Activated CD8-positive, alpha-beta memory T cell treated with anti-CD3 and anti-CD28 coated beads, Interleukin-2, amount 10 ng/mL, durations not matched to agents 7 days and 5 days (primary cell): ENCODE data around the gene C18orf32. TPM values are rescaled to one million over a fixed set of nuclear protein-coding genes. Genes with fewer than 3 reads are reported as not detected.
"Not testable (repeated sequence)": the region's sequence is repeated elsewhere in the genome, so short reads cannot be mapped to it uniquely, and the experiment has no call there.

Source experiments
- ATAC-seq: fragments of 150-1000 bp; cut with Tn5 transposase; one replicate; pipeline ENCODE4 v1.10.0; 2021; ENCODE audit warnings: moderate library complexity
- CTCF ChIA-PET: fragments of 350-600 bp; sonication (Branson Sonifier 250); formaldehyde crosslinking; loops from one replicate; lab custom pipeline; 2021; ENCODE audit warnings: antibody characterized with exemption; lab: Charles Lee
- DNase-seq: peaks from one replicate; pipeline ENCODE4 v3.0.0-alpha.2; 2020
- H3K27ac Mint-ChIP-seq: one replicate; pipeline ENCODE4 v1.8.0; 2021; ENCODE audit warnings: mild to moderate bottlenecking, mixed read lengths
- H3K27me3 Mint-ChIP-seq: one replicate; pipeline ENCODE4 v1.8.0; 2021; ENCODE audit warnings: mixed read lengths
- H3K36me3 Mint-ChIP-seq: one replicate; pipeline ENCODE4 v1.8.0; 2021; ENCODE audit warnings: mild to moderate bottlenecking, mixed read lengths
- H3K4me1 Mint-ChIP-seq: one replicate; pipeline ENCODE4 v1.8.0; 2021; ENCODE audit warnings: mixed read lengths
- H3K4me3 Mint-ChIP-seq: one replicate; pipeline ENCODE4 v1.8.0; 2021; ENCODE audit warnings: mild to moderate bottlenecking, moderate library complexity, mixed read lengths
- H3K9me3 Mint-ChIP-seq: one replicate; pipeline ENCODE4 v1.8.0; 2022; ENCODE audit warnings: low read depth, mixed read lengths
- total RNA-seq, 2 experiments: library from RNA; stranded (reverse); gene quantifications; one replicate each; pipeline ENCODE4 v1.2.3, GENCODE V29; 2021

Gene C18orf32
- total RNA-seq, 2 experiments from 2014 or later = 15.2 to 22.3 TPM

GRCh38 chr18:49474935-49475334 is 12.1 kb downstream of the C18orf32 start:
- H3K27ac Mint-ChIP-seq, ATAC-seq, H3K4me3 Mint-ChIP-seq, CTCF ChIA-PET, DNase-seq, H3K9me3 Mint-ChIP-seq, H3K36me3 Mint-ChIP-seq: not testable (repeated sequence)
- Mint-ChIP-seq H3K27me3 (peaks cover 11% of the 10 kb centered on the region), H3K4me1 (peaks cover 12% of the 10 kb centered on the region)

- Mint-ChIP-seq H3K4me1 (peaks cover 9% of the 10 kb centered on the region), H3K4me3 (no peak overlapping the region), H3K27me3 (peaks cover 17% of the 10 kb centered on the region), H3K9me3 (no peaks in the 10 kb centered on the region), H3K27ac (no peak overlapping the region), H3K36me3 (peaks cover 6% of the 10 kb centered on the region)
- ATAC-seq (no peak), DNase-seq (no peak)
- CTCF ChIA-PET = no interaction called here
Measured at GRCh38 chr18:49473721-49474120, 13.3 kb downstream of the C18orf32 start.

DNA sequence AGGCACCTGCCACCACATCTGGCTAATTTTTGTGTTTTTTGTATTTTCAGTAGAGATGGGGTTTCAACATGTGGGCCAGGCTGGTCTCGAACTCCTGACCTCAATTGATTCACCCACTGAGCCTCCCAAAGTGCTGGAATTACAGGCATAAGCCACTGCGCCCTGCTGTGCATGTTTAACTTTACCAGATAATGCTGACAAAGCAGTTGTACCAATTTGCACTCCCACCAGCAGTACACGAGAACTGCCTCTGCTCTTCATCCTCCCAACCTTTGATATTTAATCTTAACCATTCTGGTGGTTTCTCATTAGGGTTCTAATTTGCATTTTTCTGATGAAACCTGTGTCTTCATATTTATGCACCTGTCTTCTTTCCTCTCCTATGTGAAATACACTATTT is 14.6 kb downstream of the C18orf32 start:
- Mint-ChIP-seq H3K4me1 (peaks cover 9% of the 10 kb centered on the region), H3K4me3 (no peak overlapping the region), H3K27ac (no peak overlapping the region), H3K36me3 (peaks cover 6% of the 10 kb centered on the region), H3K27me3 (peaks cover 17% of the 10 kb centered on the region), H3K9me3 (no peaks in the 10 kb centered on the region)
- DNase-seq (no peak), ATAC-seq (no peak)
- CTCF ChIA-PET = interaction anchor here (1.1 kb wide), 1 partner anchor 11 kb away, joined by 4 read pairs; the partner anchor contains the start of gene DYM

GRCh38 chr18:49471532-49471931 is 15.5 kb downstream of the C18orf32 start:
- no peak for DNase-seq
- Mint-ChIP-seq H3K9me3 (no peaks in the 10 kb centered on the region), H3K27me3 (peaks cover 17% of the 10 kb centered on the region), H3K27ac (no peak overlapping the region), H3K36me3 (peaks cover 1% of the 10 kb centered on the region), H3K4me1 (peaks cover 3% of the 10 kb centered on the region), H3K4me3 (no peak overlapping the region)
- ATAC-seq = no peak
- CTCF ChIA-PET = interaction anchor here (1.1 to 1.2 kb wide), 2 partner anchors 10 to 39 kb away, joined by 3 to 4 read pairs; partner anchors contain the start of gene DYM

- Mint-ChIP-seq H3K36me3 (peaks cover 1% of the 10 kb centered on the region), H3K4me1 (no peaks in the 10 kb centered on the region), H3K27me3 (peaks cover 18% of the 10 kb centered on the region)
Measured at GRCh38 chr18:49467599-49467998, 19.4 kb downstream of the C18orf32 start.

GRCh38 chr18:49467019-49467563 is 19.9 kb downstream of the C18orf32 start:
- CTCF ChIA-PET = interaction anchor here (0.6 to 2.4 kb wide), 3 partner anchors 11 to 20 kb away, joined by 3 to 6 read pairs (median 3); partner anchors contain the start of gene C18orf32

More at GRCh38 chr18:49467599-49467998, 19.4 kb downstream of the C18orf32 start:
- H3K27ac Mint-ChIP-seq = no peak overlapping the region
- ATAC-seq = no peak
- no peaks in the 10 kb centered on the region for H3K9me3 Mint-ChIP-seq
- H3K4me3 Mint-ChIP-seq = no peak overlapping the region
- CTCF ChIA-PET = interaction anchor here (1.4 kb wide), 1 partner anchor 21 kb away, joined by 3 read pairs; no protein-coding TSS in a partner anchor
- DNase-seq = no peak

DNA sequence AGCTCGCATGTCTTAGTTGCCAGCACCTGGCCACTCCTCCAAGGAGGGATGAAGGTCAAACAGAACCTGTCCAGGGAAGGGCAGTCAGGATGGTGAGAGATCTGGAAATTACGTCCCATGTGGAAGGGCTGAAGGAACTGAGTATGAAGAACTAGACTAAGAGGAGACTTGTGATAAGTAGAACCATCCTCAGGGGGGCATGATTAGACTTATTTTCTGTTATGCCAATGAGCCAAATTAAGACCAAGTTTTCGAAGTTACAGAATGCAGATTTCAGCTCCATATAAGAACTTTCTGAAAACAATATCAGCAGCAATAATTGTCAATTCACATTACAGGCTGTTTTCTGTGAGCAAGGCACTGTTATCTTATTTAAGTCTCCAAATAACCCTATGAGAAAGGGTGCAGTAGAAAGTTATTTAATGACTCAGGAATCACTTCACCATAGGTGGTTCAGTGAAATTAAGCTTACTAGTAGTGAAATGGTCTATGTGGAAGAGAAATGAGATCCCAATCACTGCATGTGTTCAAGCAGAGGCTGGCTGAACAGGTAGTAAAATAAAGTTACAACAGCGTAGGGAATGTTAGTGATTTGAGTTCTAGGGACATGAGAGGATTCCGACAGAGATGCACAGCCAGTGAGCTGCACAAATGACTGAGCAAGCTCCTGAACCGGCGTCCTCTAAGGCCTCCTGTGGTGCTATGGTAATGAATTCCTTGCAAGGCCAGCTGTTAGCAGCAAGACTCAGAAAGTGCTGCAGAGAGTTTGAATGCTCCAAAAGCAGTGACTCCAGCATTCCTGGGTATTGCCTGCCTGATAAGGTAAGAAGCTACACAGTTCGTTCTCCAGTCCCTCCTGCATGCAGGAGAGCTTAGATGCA is 22.1 kb downstream of the C18orf32 start:
- H3K9me3 Mint-ChIP-seq = no peaks in the 10 kb centered on the region

More at GRCh38 chr18:49467019-49467563, 19.9 kb downstream of the C18orf32 start:
- no peaks in the 10 kb centered on the region for H3K4me1 Mint-ChIP-seq
- peaks cover 1% of the 10 kb centered on the region for H3K36me3 Mint-ChIP-seq
- no peaks in the 10 kb centered on the region for H3K9me3 Mint-ChIP-seq
- no peak overlapping the region for H3K4me3 Mint-ChIP-seq
- DNase-seq (no peak), ATAC-seq (no peak)
- peaks cover 17% of the 10 kb centered on the region for H3K27me3 Mint-ChIP-seq
- H3K27ac Mint-ChIP-seq = no peak overlapping the region

DNA sequence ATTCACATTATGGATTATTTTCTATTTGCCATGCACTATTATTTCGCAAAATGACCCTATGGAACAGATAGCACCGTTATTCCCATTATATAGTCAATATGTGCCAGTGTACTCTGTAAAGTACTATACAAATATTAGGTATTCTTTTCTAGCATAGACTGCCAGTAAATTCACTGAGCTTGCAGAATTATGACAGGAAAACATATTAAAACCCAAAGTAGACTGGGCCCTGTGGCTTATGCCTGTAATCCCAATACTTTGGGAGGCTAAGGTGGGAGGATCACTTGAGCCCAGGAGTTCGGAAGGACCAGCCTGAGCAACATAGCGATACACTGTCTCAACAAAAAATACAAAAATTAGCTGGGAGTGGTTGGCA is 25.4 kb downstream of the C18orf32 start:
- Mint-ChIP-seq H3K9me3 (no peaks in the 10 kb centered on the region), H3K36me3 (no peaks in the 10 kb centered on the region), H3K27ac (no peak overlapping the region), H3K27me3 (peaks cover 3% of the 10 kb centered on the region), H3K4me3 (no peak overlapping the region), H3K4me1 (peaks cover 35% of the 10 kb centered on the region)
- ATAC-seq = no peak
- CTCF ChIA-PET = interaction anchor here (1.4 to 1.7 kb wide), 2 partner anchors 10 to 14 kb away, joined by 4 read pairs; no protein-coding TSS in a partner anchor
- no peak for DNase-seq

More for the DNA sequence above, 22.1 kb downstream of the C18orf32 start:
- ATAC-seq = no peak
- Mint-ChIP-seq H3K4me3 (no peak overlapping the region), H3K27me3 (peaks cover 9% of the 10 kb centered on the region), H3K4me1 (peaks cover 9% of the 10 kb centered on the region), H3K27ac (no peak overlapping the region), H3K36me3 (no peaks in the 10 kb centered on the region)
- DNase-seq = no peak
- CTCF ChIA-PET = interaction anchor here (0.9 to 2.4 kb wide), 3 partner anchors 18 to 789 kb away, joined by 3 to 6 read pairs (median 3); no protein-coding TSS in a partner anchor

GRCh38 chr18:49460976-49461601 is 25.9 kb downstream of the C18orf32 start:
- H3K4me3 Mint-ChIP-seq = peak overlapping the region; percentile 74
- no peaks in the 10 kb centered on the region for H3K9me3 Mint-ChIP-seq
- peak overlapping the region; percentile 75 for H3K27ac Mint-ChIP-seq
- ATAC-seq (no peak), DNase-seq (no peak)
- CTCF ChIA-PET = interaction anchor here (0.6 to 1.7 kb wide), 3 partner anchors 8 to 14 kb away, joined by 3 to 4 read pairs (median 4); no protein-coding TSS in a partner anchor
- peaks cover 36% of the 10 kb centered on the region for H3K4me1 Mint-ChIP-seq
- no peaks in the 10 kb centered on the region for H3K36me3 Mint-ChIP-seq
- H3K27me3 Mint-ChIP-seq = peaks cover 3% of the 10 kb centered on the region

GRCh38 chr18:49459404-49460171 is 27.4 kb downstream of the C18orf32 start:
- Mint-ChIP-seq H3K4me1 (peaks cover 41% of the 10 kb centered on the region), H3K27ac (peak overlapping the region; percentile 29), H3K27me3 (peaks cover 3% of the 10 kb centered on the region), H3K4me3 (peak overlapping the region; percentile 74), H3K36me3 (peaks cover 6% of the 10 kb centered on the region), H3K9me3 (peaks cover 2% of the 10 kb centered on the region)
- CTCF ChIA-PET = interaction anchor here (1.3 to 1.6 kb wide), 3 partner anchors 12 to 399 kb away, joined by 4 to 7 read pairs (median 4); partner anchors contain the start of gene C18orf32
- DNase-seq (peak; percentile 54), ATAC-seq (peak; percentile 50)

- CTCF ChIA-PET = interaction anchor here (0.5 to 2.1 kb wide), 2 partner anchors 29 to 36 kb away, joined by 3 to 5 read pairs; partner anchors contain the start of gene C18orf32
- no peak for ATAC-seq
- DNase-seq = no peak
- no peak overlapping the region for H3K27ac Mint-ChIP-seq
- H3K4me1 Mint-ChIP-seq = peaks cover 41% of the 10 kb centered on the region
- peaks cover 5% of the 10 kb centered on the region for H3K9me3 Mint-ChIP-seq
- H3K36me3 Mint-ChIP-seq = peaks cover 24% of the 10 kb centered on the region
- no peak overlapping the region for H3K4me3 Mint-ChIP-seq
- no peaks in the 10 kb centered on the region for H3K27me3 Mint-ChIP-seq
Measured at GRCh38 chr18:49457616-49458015, 29.4 kb downstream of the C18orf32 start.

DNA sequence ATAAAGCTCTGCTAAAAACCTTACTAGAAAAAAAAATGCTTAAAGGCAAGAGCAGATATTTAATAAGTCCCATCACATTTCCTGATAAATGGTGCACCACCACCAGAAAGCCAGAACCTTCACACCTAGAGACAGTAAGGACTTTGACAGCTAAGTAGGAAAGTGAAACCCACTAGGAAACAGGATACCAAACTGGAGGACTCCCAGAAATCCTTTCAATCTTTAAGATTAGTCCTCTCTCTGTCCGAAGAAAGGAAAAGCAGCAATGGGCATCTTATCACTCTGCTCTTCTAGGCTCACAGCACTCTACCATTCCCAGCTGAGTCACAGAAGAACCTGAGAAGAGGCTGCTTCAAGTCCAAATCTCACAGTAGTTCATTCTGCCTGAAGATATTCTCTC is 30.2 kb downstream of the C18orf32 start:
- Mint-ChIP-seq H3K9me3 (peaks cover 5% of the 10 kb centered on the region), H3K27me3 (no peaks in the 10 kb centered on the region), H3K4me1 (peaks cover 41% of the 10 kb centered on the region), H3K36me3 (peaks cover 31% of the 10 kb centered on the region), H3K27ac (no peak overlapping the region), H3K4me3 (no peak overlapping the region)
- no peak for ATAC-seq
- CTCF ChIA-PET = interaction anchor here (0.9 to 2.1 kb wide), 3 partner anchors 10 to 30 kb away, joined by 3 to 5 read pairs (median 3); partner anchors contain the start of gene C18orf32
- DNase-seq = no peak
